Measurements from ENCODE around the gene NTHL1. TPM values are rescaled to one million over a fixed set of nuclear protein-coding genes. Genes with fewer than 3 reads are reported as not detected.

NTHL1 gene
- total and polyA plus RNA-seq, 9 of the 15 experiments (the other 6 are each of a cell fraction or from before 2014, with no cell fraction given) = 1.1 to 58.8 (median 17.6) TPM

- TF ChIP-seq CUX1 (CRISPR knock-in tag; IDR thresholded peaks at IDR 0.05) (0 out of 2 replicates have a peak, but pooled peaks have one; percentile 13), CREB3 (tag; conservative IDR thresholded peaks at IDR 0.05; ENCODE audit: low read depth) (peak; percentile 58; the same call in 1 of the 2 replicates), NR1H2 (CRISPR knock-in tag; IDR thresholded peaks at IDR 0.05) (peak; percentile 50; the same call in 1 of the 2 replicates), EP300 (IDR thresholded peaks at IDR 0.05; ENCODE audit: low read length) (peak; percentile 27; the same call in 1 of the 2 replicates), POLR2AphosphoS5 (IDR thresholded peaks at IDR 0.05; ENCODE audit: control insufficient read depth, insufficient read depth, low read depth, low read length) (peak; percentile 83), MAFK (IDR thresholded peaks at IDR 0.05; ENCODE audit: low read length) (no peak), MAX (CRISPR knock-in tag; IDR thresholded peaks at IDR 0.05) (peak; percentile 96), CGGBP1 (CRISPR knock-in tag; IDR thresholded peaks at IDR 0.05) (peak; percentile 77; the same call in 1 of the 2 replicates), ZNF644 (tag; IDR thresholded peaks at IDR 0.05; ENCODE audit: low read depth) (0 out of 2 replicates have a peak, but pooled peaks have one; percentile 54), THAP7 (CRISPR knock-in tag; IDR thresholded peaks at IDR 0.05) (0 out of 2 replicates have a peak, but pooled peaks have one; percentile 60)
Measured at GRCh38 chr16:2009791-2010510, 37.7 kb downstream of the NTHL1 start, which contains the start of gene ZNF598 (continued).

Measured in K562 (cell line).